Liver (tissue), 9 donors: Measurements from ENCODE around the gene FAM3B. TPM values are rescaled to one million over a fixed set of nuclear protein-coding genes. Genes with fewer than 3 reads are reported as not detected.

ENCODE experiments used
- DNase-seq: peaks from one replicate; pipeline ENCODE4 v3.0.0-alpha.2; 2017; ENCODE audit warnings: low spot score
- H3K27ac ChIP-seq, 2 donors: one replicate each; pipeline ENCODE4 v1.7.0; 2013; ENCODE audit warnings: inconsistent platforms in 2 of 2, low read length in 2 of 2, control low read depth in 1 of 2, low read depth in 1 of 2, mild to moderate bottlenecking in 1 of 2
- H3K27me3 ChIP-seq, 4 donors: one replicate each; pipeline versions ENCODE4 v1.6.1 to v1.7.0; 2013; ENCODE audit warnings: low read length in 3 of 4, inconsistent platforms in 1 of 4, mild to moderate bottlenecking in 1 of 4, moderate library complexity in 1 of 4; ENCODE audit not compliant: control insufficient read depth in 4 of 4, insufficient read depth in 4 of 4
- H3K36me3 ChIP-seq, 4 donors: one replicate each; pipeline versions ENCODE4 v1.6.1 to v1.7.0; 2013; ENCODE audit warnings: low read length in 3 of 4, mild to moderate bottlenecking in 3 of 4, low read depth in 1 of 4, moderate library complexity in 1 of 4; ENCODE audit not compliant: control insufficient read depth in 4 of 4, insufficient read depth in 3 of 4
- H3K4me1 ChIP-seq, 4 donors: one replicate each; pipeline versions ENCODE4 v1.6.1 to v1.7.0; 2013; ENCODE audit warnings: low read length in 3 of 4, mild to moderate bottlenecking in 3 of 4, moderate library complexity in 1 of 4; ENCODE audit not compliant: control insufficient read depth in 4 of 4, insufficient read depth in 4 of 4
- H3K4me3 ChIP-seq, 3 donors: one replicate each; pipeline versions ENCODE4 v1.6.1 to v1.7.0; 2013; ENCODE audit warnings: low read length in 3 of 3, control low read depth in 1 of 3, low read depth in 1 of 3, mild to moderate bottlenecking in 1 of 3
- H3K9ac ChIP-seq, 2 donors: one replicate each; pipeline ENCODE4 v1.7.0; 2013; ENCODE audit warnings: low read length in 2 of 2, mild to moderate bottlenecking in 2 of 2, moderate library complexity in 2 of 2, control low read depth in 1 of 2, low read depth in 1 of 2
- H3K9me3 ChIP-seq, 4 donors: one replicate each; pipeline versions ENCODE4 v1.6.1 to v1.7.0; 2013; ENCODE audit warnings: low read length in 3 of 4; ENCODE audit not compliant: control insufficient read depth in 4 of 4
- ATF3 ChIP-seq: IDR thresholded peaks from 2 replicates; pipeline ENCODE4 v1.6.1; 2016; ENCODE audit warnings: antibody characterized with exemption
- CTCF ChIP-seq: fragments of 150-350 bp; IDR thresholded peaks from 2 replicates; pipeline ENCODE4 v1.5.1; 2017; ENCODE audit warnings: improper control_type of control experiment, low read depth, low read length; ENCODE audit not compliant: missing input control
- EGR1 ChIP-seq, 2 donors: IDR thresholded peaks; 2 replicates each; pipeline ENCODE4 v1.6.1; 2016 to 2018; ENCODE audit warnings: antibody characterized with exemption in 2 of 2, low read depth in 2 of 2
- FOXA1 ChIP-seq: IDR thresholded peaks from 2 replicates; pipeline ENCODE4 v1.6.1; 2016; ENCODE audit warnings: antibody characterized with exemption
- FOXA2 ChIP-seq: IDR thresholded peaks from 2 replicates; pipeline ENCODE4 v1.6.1; 2016; ENCODE audit warnings: antibody characterized with exemption
- GABPA ChIP-seq, 2 donors: IDR thresholded peaks in 1 of 2; conservative IDR thresholded peaks in 1 of 2; 2 replicates each; pipeline ENCODE4 v1.6.1; 2016; ENCODE audit warnings: antibody characterized with exemption in 2 of 2, mild to moderate bottlenecking in 1 of 2, moderate library complexity in 1 of 2
- HNF4A ChIP-seq, 2 donors: conservative IDR thresholded peaks; 2 replicates each; pipeline ENCODE4 v1.6.1; 2016; ENCODE audit warnings: antibody characterized with exemption in 2 of 2, mild to moderate bottlenecking in 2 of 2
- HNF4G ChIP-seq: IDR thresholded peaks from 2 replicates; pipeline ENCODE4 v1.6.1; 2016; ENCODE audit warnings: antibody characterized with exemption
- JUND ChIP-seq, 2 donors: IDR thresholded peaks; 2 replicates each; pipeline ENCODE4 v1.6.1; 2016; ENCODE audit warnings: antibody characterized with exemption in 2 of 2
- MAX ChIP-seq: IDR thresholded peaks from 2 replicates; pipeline ENCODE4 v1.6.1; 2016; ENCODE audit warnings: antibody characterized with exemption
- NR2F2 ChIP-seq: IDR thresholded peaks from 2 replicates; pipeline ENCODE4 v1.6.1; 2016; ENCODE audit warnings: antibody characterized with exemption
- RAD21 ChIP-seq, 2 donors: IDR thresholded peaks; 2 replicates each; pipeline ENCODE4 v1.6.1; 2016; ENCODE audit warnings: antibody characterized with exemption in 2 of 2, mild to moderate bottlenecking in 2 of 2
- RXRA ChIP-seq, 2 donors: IDR thresholded peaks; 2 replicates each; pipeline ENCODE4 v1.6.1; 2017 to 2018; ENCODE audit warnings: antibody characterized with exemption in 2 of 2, mild to moderate bottlenecking in 1 of 2
- WGBS: extraction: QIAGEN DNeasy Blood & Tissue Kit; methylation state at CpG from one replicate; pipeline ENCODE4 v1.1.7; 2013; 5-methylcytosine and 5-hydroxymethylcytosine counted together
- polyA plus RNA-seq, 2 donors: library from polyadenylated mRNA; stranded (reverse) in 1 of 2; unstranded in 1 of 2; fragments of 200-250 nt in 1 of 2; fragments of >200 nt in 1 of 2; fragmentation: Nextera tagmentation in 1 of 2; extraction: Ambion mirVana in 1 of 2; gene quantifications; one replicate each; pipeline versions ENCODE4 v1.2.1 to v1.2.3, GENCODE V29; 2013 to 2015
- total RNA-seq, 2 donors: library from RNA; depleted of rRNA; stranded (reverse); fragments of >200 nt; gene quantifications; one replicate each; pipeline ENCODE4 v1.2.3, GENCODE V29; 2014
- donor health status: healthy.
- donor health status: healthy.
- donor health status: healthy.
- donor health status: healthy.
- donor health status: healthy.

FAM3B gene
- total RNA-seq, result 10 to 100 TPM in 1 of 2 donors, 1 to 10 TPM in 1; 5.4 to 18.2 TPM
- polyA plus RNA-seq, result 1 to 10 TPM in 1 of 2 donors, under 1 TPM in 1; 0.72 to 1.5 TPM

- peak within 1 kb of the TSS in 1 of 3 donors; percentile 32 for H3K4me3 ChIP-seq
- peaks cover 0 to 4% (median 0%) of the 10 kb centered on the region in 4 donors for H3K4me1 ChIP-seq
- no peaks in the 10 kb centered on the region for H3K36me3 ChIP-seq
- H3K27me3 ChIP-seq, result peaks cover 0 to 5% (median 1%) of the 10 kb centered on the region in 4 donors
- 9% methylated on average over 55 of the region's 55 CpGs for WGBS
- no peak within 1 kb of the TSS for H3K9ac ChIP-seq
- H3K9me3 ChIP-seq, result no peaks in the 10 kb centered on the region
- DNase-seq, result peak; percentile 50
- H3K27ac ChIP-seq, result no peak within 1 kb of the TSS
- no peak for TF ChIP-seq HNF4G
- no peak for TF ChIP-seq GABPA (IDR thresholded peaks at IDR 0.05 in 1 of 2, conservative IDR thresholded peaks at IDR 0.05 in 1 of 2)
- TF ChIP-seq CTCF, result no peak
These were observed at the start of gene FAM3B for GRCh38 chr21:41316200-41317062. Gene FAM3B (plus strand): TSS chr21:41316801. CDS start chr21:41316880, 79 bp downstream.

GRCh38 chr21:41267346-41267745 lies 49.3 kb upstream of the FAM3B start:
- H3K9me3 ChIP-seq, result no peaks in the 10 kb centered on the region
- H3K4me1 ChIP-seq, result no peaks in the 10 kb centered on the region
- no peak overlapping the region for H3K9ac ChIP-seq
- TF ChIP-seq ATF3 (no peak), NR2F2 (no peak), FOXA1 (no peak), JUND (IDR thresholded peaks at IDR 0.05) (no peak), RAD21 (IDR thresholded peaks at IDR 0.05) (no peak), HNF4A (conservative IDR thresholded peaks at IDR 0.05) (no peak), RXRA (IDR thresholded peaks at IDR 0.05) (no peak), FOXA2 (no peak), EGR1 (IDR thresholded peaks at IDR 0.05; ENCODE audit: low read depth in 2 of 2) (no peak), HNF4G (no peak), CTCF (no peak), MAX (no peak), GABPA (IDR thresholded peaks at IDR 0.05 in 1 of 2, conservative IDR thresholded peaks at IDR 0.05 in 1 of 2) (no peak)
- H3K36me3 ChIP-seq, result no peaks in the 10 kb centered on the region
- no peak overlapping the region for H3K4me3 ChIP-seq
- no peaks in the 10 kb centered on the region for H3K27me3 ChIP-seq
- H3K27ac ChIP-seq, result no peak overlapping the region
- DNase-seq, result no peak
- 81% methylated on average over 2 of the region's 2 CpGs for WGBS
